DOHH2 (cell line): ENCODE measurements around the gene TSPYL4.

Source experiments
- H3F3A ChIP-seq: fragments of 200-600 bp; sonication (generic), shearing (Covaris generic); 2 replicates; pipeline ENCODE4 v1.6.0; 2016; ENCODE audit warnings: antibody characterized with exemption, mild to moderate bottlenecking; ENCODE audit not compliant: control insufficient read depth, insufficient read depth
- H3K27ac ChIP-seq: fragments of 200-600 bp; sonication (generic); 2 replicates; pipeline ENCODE4 v1.5.1; 2014; ENCODE audit warnings: low read depth, mild to moderate bottlenecking, low read length, moderate library complexity
- H3K27me3 ChIP-seq: fragments of 200-600 bp; sonication (generic); 2 replicates; pipeline ENCODE4 v1.6.1; 2014; ENCODE audit warnings: mild to moderate bottlenecking, low read length, mixed read lengths; ENCODE audit not compliant: control insufficient read depth
- H3K36me3 ChIP-seq: fragments of 200-600 bp; sonication (generic); 2 replicates; pipeline ENCODE4 v1.6.1; 2014; ENCODE audit warnings: mild to moderate bottlenecking, low read length, moderate library complexity, mixed read lengths; ENCODE audit not compliant: control insufficient read depth
- H3K4me1 ChIP-seq: fragments of 200-600 bp; sonication (generic); 2 replicates; pipeline ENCODE4 v1.6.1; 2014; ENCODE audit warnings: mild to moderate bottlenecking, low read length, mixed read lengths; ENCODE audit not compliant: control insufficient read depth
- H3K4me2 ChIP-seq: fragments of 200-600 bp; sonication (generic); 2 replicates; pipeline ENCODE4 v1.6.0; 2014; ENCODE audit warnings: mild to moderate bottlenecking, low read length, moderate library complexity
- H3K4me3 ChIP-seq: fragments of 200-600 bp; sonication (generic); 2 replicates; pipeline ENCODE4 v1.5.1; 2014; ENCODE audit warnings: mild to moderate bottlenecking, low read length, mixed read lengths
- H3K79me2 ChIP-seq: fragments of 200-600 bp; sonication (generic); 2 replicates; pipeline ENCODE4 v1.6.1; 2014; ENCODE audit warnings: mild to moderate bottlenecking, low read length, mixed read lengths; ENCODE audit not compliant: control insufficient read depth
- H3K9me2 ChIP-seq: fragments of 200-600 bp; sonication (generic); replicated peaks from 2 replicates; pipeline ENCODE4 v1.6.1; 2014; ENCODE audit warnings: mild to moderate bottlenecking, low read length, mixed read lengths; ENCODE audit not compliant: control insufficient read depth
- H3K9me3 ChIP-seq: fragments of 200-600 bp; sonication (generic); 2 replicates; pipeline ENCODE4 v1.6.1; 2014; ENCODE audit warnings: antibody characterized with exemption, low read length, mixed read lengths; ENCODE audit not compliant: control insufficient read depth, insufficient read depth
- H4K20me1 ChIP-seq: fragments of 200-600 bp; sonication (generic); 2 replicates; pipeline ENCODE4 v1.6.0; 2014; ENCODE audit warnings: low read depth, mild to moderate bottlenecking, antibody characterized with exemption, low read length, moderate library complexity; ENCODE audit not compliant: control insufficient read depth, insufficient read depth
- EZH2phosphoT487 ChIP-seq: fragments of 200-600 bp; sonication (generic); IDR thresholded peaks from 2 replicates; pipeline ENCODE4 v1.6.1; 2017; ENCODE audit warnings: borderline replicate concordance, mild to moderate bottlenecking, antibody characterized with exemption, low read length, moderate library complexity, mixed read lengths
- TF ChIP-seq, protein P1 (sequence below): fragments of 200-600 bp; sonication (generic); IDR thresholded peaks from one replicate; pipeline ENCODE4 v1.5.1; 2014; ENCODE audit warnings: antibody characterized with exemption, mild to moderate bottlenecking, low read depth, low read length; ENCODE audit not compliant: poor library complexity, severe bottlenecking

TSPYL4 gene

DNA sequence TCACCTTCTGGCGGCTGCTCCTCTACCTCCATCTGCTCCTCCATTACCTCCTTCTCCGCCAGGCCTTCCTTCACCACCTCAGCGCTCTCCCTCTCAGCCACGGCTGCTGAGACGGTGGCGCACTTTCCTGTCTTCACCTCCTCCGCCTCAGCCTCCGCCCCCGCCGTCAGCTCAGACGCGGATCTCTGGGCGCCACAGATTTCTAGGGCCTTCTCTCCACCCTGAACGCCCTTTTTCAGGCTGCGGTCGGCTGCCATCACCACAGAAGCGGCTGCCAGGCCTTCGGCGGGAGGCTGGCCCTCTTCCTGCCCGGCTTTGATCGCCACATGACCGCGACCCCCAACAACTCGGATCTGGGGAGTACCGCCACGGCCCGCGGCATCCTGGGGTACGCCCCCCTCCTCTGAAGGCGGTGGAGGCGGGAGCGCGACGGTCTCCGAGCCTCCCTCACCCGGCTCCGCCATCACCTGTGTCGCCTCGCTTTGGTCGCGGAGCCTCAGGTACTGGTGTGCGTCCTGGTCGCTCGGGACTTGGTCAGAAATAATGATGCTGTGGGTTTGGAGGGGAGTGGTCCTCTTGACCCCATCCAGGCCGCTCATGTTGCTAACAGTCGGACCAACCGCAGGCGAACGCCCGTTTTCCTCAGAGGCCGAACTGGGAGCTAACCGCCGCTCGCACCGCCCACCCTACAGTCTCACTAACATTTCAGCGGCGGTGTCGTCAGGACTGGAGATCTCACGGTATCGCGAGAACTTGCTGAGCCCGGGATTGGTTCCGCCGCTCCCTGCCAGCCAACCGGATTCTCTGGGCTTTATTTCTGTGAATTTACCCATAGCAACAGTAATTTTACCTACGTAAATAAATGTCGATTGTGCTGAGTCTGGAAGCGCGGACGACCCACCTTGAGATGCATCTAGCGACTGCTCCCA is 25.6 kb upstream of the TSPYL4 start, which contains the start of gene TSPYL1:
Gene TSPYL1 (minus strand): TSS at position 699 of the 929 bp plus-strand sequence. CDS start 100 bp downstream, at position 599.
- H3K9me3 ChIP-seq: no peaks in the 10 kb centered on the region
- no peaks in the 10 kb centered on the region for H3K9me2 ChIP-seq
- H4K20me1 ChIP-seq: peaks cover 14% of the 10 kb centered on the region; the same call in 1 of the 2 replicates
- H3K4me2 ChIP-seq: peak within 1 kb of the TSS; percentile 79
- H3K27me3 ChIP-seq: no peaks in the 10 kb centered on the region
- H3K4me3 ChIP-seq: peak within 1 kb of the TSS; percentile 84
- peaks cover 52% of the 10 kb centered on the region for H3K79me2 ChIP-seq
- H3K4me1 ChIP-seq: peaks cover 42% of the 10 kb centered on the region
- no peak for TF ChIP-seq EZH2phosphoT487
- TF ChIP-seq, protein P1, sequence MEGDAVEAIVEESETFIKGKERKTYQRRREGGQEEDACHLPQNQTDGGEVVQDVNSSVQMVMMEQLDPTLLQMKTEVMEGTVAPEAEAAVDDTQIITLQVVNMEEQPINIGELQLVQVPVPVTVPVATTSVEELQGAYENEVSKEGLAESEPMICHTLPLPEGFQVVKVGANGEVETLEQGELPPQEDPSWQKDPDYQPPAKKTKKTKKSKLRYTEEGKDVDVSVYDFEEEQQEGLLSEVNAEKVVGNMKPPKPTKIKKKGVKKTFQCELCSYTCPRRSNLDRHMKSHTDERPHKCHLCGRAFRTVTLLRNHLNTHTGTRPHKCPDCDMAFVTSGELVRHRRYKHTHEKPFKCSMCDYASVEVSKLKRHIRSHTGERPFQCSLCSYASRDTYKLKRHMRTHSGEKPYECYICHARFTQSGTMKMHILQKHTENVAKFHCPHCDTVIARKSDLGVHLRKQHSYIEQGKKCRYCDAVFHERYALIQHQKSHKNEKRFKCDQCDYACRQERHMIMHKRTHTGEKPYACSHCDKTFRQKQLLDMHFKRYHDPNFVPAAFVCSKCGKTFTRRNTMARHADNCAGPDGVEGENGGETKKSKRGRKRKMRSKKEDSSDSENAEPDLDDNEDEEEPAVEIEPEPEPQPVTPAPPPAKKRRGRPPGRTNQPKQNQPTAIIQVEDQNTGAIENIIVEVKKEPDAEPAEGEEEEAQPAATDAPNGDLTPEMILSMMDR: no peak
- H3K27ac ChIP-seq: peak within 1 kb of the TSS; percentile 63
- peaks cover 29% of the 10 kb centered on the region for H3K36me3 ChIP-seq
- no peaks in the 10 kb centered on the region for H3F3A ChIP-seq

DNA sequence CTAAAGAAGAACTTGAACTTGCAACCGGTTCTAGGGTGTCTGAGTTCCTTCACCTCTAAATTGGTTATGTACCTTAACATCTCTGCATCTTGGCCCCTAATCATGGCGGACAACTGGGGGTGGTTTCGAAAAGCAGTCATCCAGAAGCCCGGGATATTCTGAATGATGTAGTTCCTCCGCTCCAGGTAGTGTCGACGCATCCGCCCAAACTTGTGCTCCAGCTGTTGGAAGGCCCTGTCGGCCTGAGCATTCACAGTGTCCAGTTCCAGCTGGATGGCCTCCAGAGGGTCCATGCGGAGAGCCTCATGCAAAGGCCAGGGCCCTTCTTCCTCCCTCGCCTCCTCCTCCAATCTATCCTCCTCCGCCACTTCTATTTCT is 25.0 kb upstream of the TSPYL4 start:
- no peaks in the 10 kb centered on the region for H3K27me3 ChIP-seq
- no peaks in the 10 kb centered on the region for H3F3A ChIP-seq
- H3K36me3 ChIP-seq: peaks cover 29% of the 10 kb centered on the region
- H3K9me3 ChIP-seq: no peaks in the 10 kb centered on the region
- H4K20me1 ChIP-seq: peaks cover 14% of the 10 kb centered on the region; the same call in 1 of the 2 replicates
- peak overlapping the region; percentile 63 for H3K27ac ChIP-seq
- H3K4me2 ChIP-seq: peak overlapping the region; percentile 79
- TF ChIP-seq EZH2phosphoT487: no peak
- TF ChIP-seq, protein P1: no peak
- peaks cover 42% of the 10 kb centered on the region for H3K4me1 ChIP-seq
- H3K79me2 ChIP-seq: peaks cover 53% of the 10 kb centered on the region
- H3K9me2 ChIP-seq: no peaks in the 10 kb centered on the region
- peak overlapping the region; percentile 84 for H3K4me3 ChIP-seq

DNA sequence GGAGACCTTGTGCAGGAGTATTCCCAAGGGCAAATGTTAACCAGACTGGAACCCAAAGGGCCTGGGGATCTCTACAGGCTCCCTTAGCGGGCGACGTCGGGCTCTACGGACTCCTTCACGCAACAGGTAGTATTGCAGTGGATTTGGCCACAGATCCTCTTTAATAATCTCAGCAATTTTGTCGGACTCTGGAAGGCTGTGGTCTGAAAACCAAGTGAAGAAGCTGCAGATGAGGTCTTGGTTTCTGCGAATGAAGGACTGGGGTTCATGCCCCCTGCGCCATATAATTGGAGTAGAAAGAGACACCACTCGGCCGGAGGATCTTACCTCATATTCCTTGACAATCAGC is 24.6 kb upstream of the TSPYL4 start:
- peaks cover 42% of the 10 kb centered on the region for H3K4me1 ChIP-seq
- TF ChIP-seq, protein P1: no peak
- no peak for TF ChIP-seq EZH2phosphoT487
- no peaks in the 10 kb centered on the region for H3K27me3 ChIP-seq
- H3K4me2 ChIP-seq: peak overlapping the region; percentile 79
- H3K79me2 ChIP-seq: peaks cover 53% of the 10 kb centered on the region
- H4K20me1 ChIP-seq: peaks cover 14% of the 10 kb centered on the region; the same call in 1 of the 2 replicates
- no peak overlapping the region for H3K27ac ChIP-seq
- peak overlapping the region; percentile 84 for H3K4me3 ChIP-seq
- no peaks in the 10 kb centered on the region for H3K9me2 ChIP-seq
- no peaks in the 10 kb centered on the region for H3K9me3 ChIP-seq
- H3F3A ChIP-seq: no peaks in the 10 kb centered on the region
- peaks cover 29% of the 10 kb centered on the region for H3K36me3 ChIP-seq
